Stimulated activated CD8-positive, alpha-beta memory T cell treated with anti-CD3 and anti-CD28 coated beads, Interleukin-7, amount 100 ng/mL, for 48 hours (primary cell): ENCODE measurements around the gene NAGS.
"Not testable (repeated sequence)": the region's sequence is repeated elsewhere in the genome, so short reads cannot be mapped to it uniquely, and the experiment has no call there.

Experiments used
- DNase-seq, 2 donors: peaks; one replicate each; pipeline ENCODE4 v3.0.0-alpha.2; 2020; ENCODE audit warnings: low read depth in 1 of 2; ENCODE audit errors: extremely low read depth in 1 of 2

NAGS gene

DNA sequence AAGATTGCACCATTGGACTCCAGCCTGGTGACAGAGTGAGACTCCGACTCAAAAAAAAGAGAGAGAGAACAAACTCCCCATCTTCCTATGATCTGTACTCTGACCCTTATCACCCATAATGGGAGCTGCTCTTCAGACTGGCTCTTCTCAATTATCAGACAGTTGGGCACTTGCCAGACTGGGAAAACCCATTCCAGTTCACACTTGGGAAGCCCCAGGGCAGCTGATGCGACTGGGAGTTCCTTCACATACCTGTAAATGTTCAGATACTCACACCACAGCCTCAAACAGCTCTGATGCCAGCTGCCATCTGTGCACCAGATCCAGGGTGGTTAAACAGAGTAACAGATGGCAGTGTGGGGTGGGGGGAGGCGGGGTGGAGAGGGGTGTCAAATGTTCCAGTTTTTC lies 34.2 kb downstream of the NAGS start:
- no peak for DNase-seq

DNA sequence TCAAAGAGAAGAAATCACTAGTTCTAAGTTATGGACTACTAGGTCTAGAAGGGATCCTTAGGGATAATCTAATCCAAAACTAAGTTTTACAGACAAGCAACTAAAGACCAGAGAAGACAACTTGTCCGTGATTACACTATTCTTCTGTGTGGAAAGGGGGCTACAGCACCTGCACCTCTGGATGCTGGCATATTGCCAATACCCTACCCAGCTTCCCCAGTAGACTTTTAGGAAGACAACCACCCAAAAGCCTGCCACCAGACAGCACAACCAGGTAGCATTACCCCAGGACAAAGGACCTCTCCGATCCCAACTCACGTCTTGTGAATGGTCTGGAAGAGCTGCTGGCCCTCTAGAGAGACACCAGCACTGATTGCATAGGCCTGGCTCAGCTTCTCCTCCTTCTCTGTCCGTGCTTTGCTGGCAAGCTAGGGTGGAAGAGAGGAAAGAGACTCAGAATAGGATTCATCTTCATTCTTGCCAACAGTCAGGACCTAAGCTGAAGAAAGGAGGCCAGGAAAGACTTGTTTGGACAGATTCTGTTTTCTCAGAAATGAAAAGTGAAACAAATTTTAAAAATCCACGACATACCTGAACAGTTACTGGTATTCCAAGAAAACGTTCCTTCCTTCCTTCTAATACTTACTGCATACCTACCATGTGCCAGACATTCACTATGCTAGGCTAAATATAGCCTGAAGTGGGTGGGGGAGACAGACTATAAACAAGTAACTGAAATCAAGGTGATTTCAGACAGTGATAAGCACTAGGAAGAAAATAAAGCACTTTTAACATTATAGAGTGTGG lies 35.6 kb downstream of the NAGS start:
- no peak for DNase-seq

DNA sequence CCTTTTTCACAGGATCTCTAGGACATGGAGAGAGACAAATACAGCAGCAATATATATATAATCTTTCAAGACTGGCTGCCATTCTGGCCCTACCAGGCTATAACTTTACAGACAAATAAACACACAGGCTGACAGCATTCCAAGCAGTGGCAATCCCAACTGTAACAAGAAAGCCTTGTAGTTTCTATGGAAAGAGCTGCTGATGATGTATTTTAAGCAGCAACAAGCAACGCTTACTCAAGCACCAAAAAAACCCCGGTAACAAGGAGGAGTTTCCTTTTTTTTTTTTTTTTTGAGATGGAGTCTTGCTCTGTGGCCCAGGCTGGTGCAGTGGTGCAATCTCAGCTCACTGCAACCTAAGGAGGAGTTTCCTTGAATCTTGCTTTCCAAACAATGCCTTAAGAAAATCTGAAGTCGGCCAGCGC lies 38.9 kb downstream of the NAGS start:
- DNase-seq = no peak

DNA sequence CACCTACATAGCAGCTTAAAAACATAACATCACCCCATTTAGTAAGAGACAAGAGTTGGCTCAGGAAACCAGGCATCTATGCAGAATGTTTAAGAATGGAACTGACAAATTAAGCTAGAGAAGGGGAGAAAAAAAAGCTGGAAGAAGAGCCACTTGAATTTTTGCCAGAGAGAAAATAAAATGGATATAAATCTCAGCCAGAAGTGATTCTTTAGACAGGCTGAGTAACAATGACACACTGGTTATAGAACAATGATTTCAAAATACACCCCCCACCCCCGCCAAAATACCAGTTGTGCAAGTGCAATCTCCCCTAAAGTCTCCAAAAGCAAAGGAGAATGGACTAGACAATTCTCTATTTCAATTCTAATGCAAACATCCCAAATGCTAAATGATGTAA lies 39.6 kb downstream of the NAGS start:
- no peak for DNase-seq

DNA sequence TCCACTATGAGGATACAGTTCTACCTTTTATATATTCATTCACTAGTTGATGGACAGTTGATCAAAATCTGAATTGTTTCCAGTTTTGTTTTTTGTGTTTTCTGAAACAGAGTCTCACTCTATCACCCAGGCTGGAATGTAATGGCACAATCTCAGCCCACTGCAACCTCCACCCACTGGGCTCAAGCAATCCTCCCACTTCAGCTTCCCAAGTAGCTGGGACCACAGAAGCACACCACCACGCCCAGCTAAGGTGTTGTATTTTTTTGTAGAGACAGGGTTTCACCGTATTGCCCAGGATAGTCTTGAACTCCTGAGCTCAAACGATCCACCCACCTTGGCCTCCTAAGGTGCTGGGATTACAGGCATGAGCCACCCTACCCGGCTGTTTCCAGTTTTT lies 41.1 kb downstream of the NAGS start:
- no peak for DNase-seq

DNA sequence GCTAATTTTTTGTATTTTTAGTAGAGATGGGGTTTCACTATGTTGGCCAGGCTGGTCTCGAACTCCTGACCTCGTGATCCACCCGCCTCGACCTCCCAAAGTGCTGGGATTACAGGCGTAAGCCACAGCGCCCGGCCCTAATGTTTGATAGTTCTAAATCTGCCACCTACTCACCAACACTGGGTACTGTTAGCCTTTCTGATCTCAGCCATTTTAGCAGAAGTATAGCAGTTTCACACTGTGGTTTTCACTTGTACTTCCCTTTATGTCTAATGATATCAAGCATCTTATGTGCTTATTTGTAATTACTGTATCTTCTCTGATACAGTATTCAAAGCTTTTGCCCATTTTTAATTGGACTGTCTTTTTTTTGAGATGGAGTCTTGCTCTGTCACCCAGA lies 42.5 kb downstream of the NAGS start:
- not testable (repeated sequence) for DNase-seq

DNA sequence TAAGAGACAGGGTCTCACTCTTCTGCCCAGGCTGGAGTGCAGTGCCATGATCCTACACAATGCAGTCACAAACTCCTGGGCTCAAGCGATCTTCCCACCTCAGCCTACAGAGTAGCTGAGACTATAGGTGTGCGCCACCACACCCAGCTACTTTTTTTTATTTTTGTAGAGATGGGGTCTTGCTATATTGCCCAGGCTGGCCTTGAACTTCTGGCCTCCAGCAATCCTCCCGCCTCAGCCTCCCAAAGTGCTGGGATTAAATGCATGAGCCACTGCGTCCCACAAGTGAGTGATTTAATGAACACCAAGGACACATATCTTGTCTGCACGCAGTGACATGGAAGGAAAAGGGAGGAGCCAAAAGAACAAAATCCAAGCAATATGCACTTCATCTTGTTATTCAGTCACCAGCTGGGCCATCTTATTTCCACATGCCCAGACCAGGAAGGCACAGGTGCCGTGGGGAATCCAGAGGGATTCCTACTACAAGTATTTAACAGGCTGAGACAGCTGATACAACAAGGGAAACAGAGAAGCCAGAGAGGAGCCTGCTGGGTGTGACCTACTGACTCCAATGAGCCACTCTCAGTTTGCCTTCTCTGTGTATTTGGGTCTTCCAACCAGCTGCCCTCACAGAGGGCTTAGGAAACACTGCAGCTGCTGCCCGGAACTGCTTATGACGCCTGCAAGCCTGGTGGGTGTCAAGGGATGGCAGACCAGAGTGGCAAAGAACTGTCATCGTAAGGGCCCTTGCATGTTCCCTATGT lies 45.1 kb downstream of the NAGS start:
- no peak for DNase-seq

DNA sequence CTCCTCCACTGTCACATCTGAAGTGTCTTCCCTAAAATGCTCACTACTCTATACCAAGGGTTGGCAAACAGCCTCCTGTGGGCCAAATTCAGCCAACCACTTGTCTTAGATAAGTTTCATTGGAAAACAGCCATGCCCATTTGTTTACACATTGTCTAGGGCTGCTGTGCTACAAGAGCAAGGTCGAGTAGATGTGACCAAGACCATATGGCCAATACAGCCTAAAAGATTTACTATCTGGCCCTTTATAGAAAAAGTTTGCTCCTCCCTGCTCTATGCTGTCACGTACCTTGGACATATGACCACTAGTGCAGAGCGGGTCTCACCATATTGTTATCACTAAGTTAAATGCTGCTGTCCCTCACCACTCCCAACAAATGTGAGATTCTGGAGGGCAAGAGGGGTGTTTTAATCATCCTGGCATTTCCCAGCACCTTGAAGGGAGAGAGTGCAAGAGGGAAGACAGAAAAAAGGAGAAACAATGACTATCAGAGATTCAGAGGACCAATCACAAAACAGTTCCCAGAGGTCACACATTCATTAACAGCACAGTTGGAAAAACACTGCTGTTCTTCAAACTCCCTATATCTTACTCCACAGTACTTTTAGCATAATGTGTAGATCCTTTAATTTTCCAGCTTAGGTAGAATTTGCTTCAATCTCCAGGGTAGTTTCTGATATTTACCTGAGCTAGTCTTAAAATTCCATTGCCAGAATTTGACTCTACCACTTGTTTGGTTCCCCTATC lies 48.9 kb downstream of the NAGS start:
- no peak for DNase-seq
